Neutrophil (primary cell): ENCODE data around the gene SH3PXD2B.

ENCODE experiments used
- H3K27ac ChIP-seq: fragments of 200-600 bp; sonication (generic); 2 replicates; pipeline ENCODE4 v1.5.1; 2016; ENCODE audit warnings: mild to moderate bottlenecking, moderate library complexity
- H3K27me3 ChIP-seq: fragments of 200-600 bp; sonication (generic); 2 replicates; pipeline ENCODE4 v1.6.0; 2016; ENCODE audit warnings: mild to moderate bottlenecking
- H3K36me3 ChIP-seq: fragments of 200-600 bp; sonication (generic); 2 replicates; pipeline ENCODE4 v1.5.1; 2017
- H3K4me1 ChIP-seq, 2 experiments: fragments of 200-600 bp in 1 of 2; sonication (generic) in 1 of 2; 1 replicate in 1 of 2; 2 replicates in 1 of 2; pipeline versions ENCODE4 v1.5.1 to v1.6.1; 2013 to 2016; ENCODE audit warnings: low read depth in 1 of 2, low read length in 1 of 2, mild to moderate bottlenecking in 1 of 2, moderate library complexity in 1 of 2; ENCODE audit not compliant: control insufficient read depth in 1 of 2, insufficient read depth in 1 of 2
- H3K4me3 ChIP-seq, 2 experiments: fragments of 200-600 bp in 1 of 2; sonication (generic) in 1 of 2; 1 replicate in 1 of 2; 2 replicates in 1 of 2; pipeline ENCODE4 v1.5.1; 2013 to 2016; ENCODE audit warnings: low read depth in 1 of 2, low read length in 1 of 2, mild to moderate bottlenecking in 1 of 2, moderate library complexity in 1 of 2
- H3K9me3 ChIP-seq: fragments of 200-600 bp; sonication (generic); 2 replicates; pipeline ENCODE4 v1.5.1; 2016
- CTCF ChIP-seq: fragments of 200-600 bp; sonication (generic); IDR thresholded peaks from 2 replicates; pipeline ENCODE4 v1.5.1; 2016; ENCODE audit warnings: antibody characterized with exemption

The SH3PXD2B gene

GRCh38 chr5:172377438-172377837 is 76.9 kb downstream of the SH3PXD2B start:
- Histone ChIP-seq H3K27me3 (no peaks in the 10 kb centered on the region), H3K36me3 (no peaks in the 10 kb centered on the region), H3K27ac (no peak overlapping the region), H3K4me1 (peaks cover 26 to 39% of the 10 kb centered on the region in 2 experiments), H3K9me3 (no peaks in the 10 kb centered on the region), H3K4me3 (no peak overlapping the region)
- no peak for TF ChIP-seq CTCF

GRCh38 chr5:172374783-172375182 is 79.5 kb downstream of the SH3PXD2B start:
- Histone ChIP-seq H3K27me3 (no peaks in the 10 kb centered on the region), H3K4me3 (no peak overlapping the region), H3K27ac (no peak overlapping the region), H3K4me1 (peaks cover 5 to 18% of the 10 kb centered on the region in 2 experiments), H3K9me3 (no peaks in the 10 kb centered on the region), H3K36me3 (no peaks in the 10 kb centered on the region)
- no peak for TF ChIP-seq CTCF

GRCh38 chr5:172373680-172374079 is 80.6 kb downstream of the SH3PXD2B start:
- TF ChIP-seq CTCF = no peak
- no peaks in the 10 kb centered on the region for H3K36me3 ChIP-seq
- no peaks in the 10 kb centered on the region for H3K9me3 ChIP-seq
- peaks cover 0 to 10% of the 10 kb centered on the region in 2 experiments for H3K4me1 ChIP-seq
- no peak overlapping the region for H3K27ac ChIP-seq
- no peaks in the 10 kb centered on the region for H3K27me3 ChIP-seq
- H3K4me3 ChIP-seq = no peak overlapping the region

- no peaks in the 10 kb centered on the region for H3K9me3 ChIP-seq
- no peaks in the 10 kb centered on the region for H3K27me3 ChIP-seq
- no peaks in the 10 kb centered on the region for H3K4me1 ChIP-seq
- no peak overlapping the region for H3K27ac ChIP-seq
- no peak for TF ChIP-seq CTCF
- no peaks in the 10 kb centered on the region for H3K36me3 ChIP-seq
- H3K4me3 ChIP-seq = no peak overlapping the region
Measured at GRCh38 chr5:172371684-172372083, 82.6 kb downstream of the SH3PXD2B start.

GRCh38 chr5:172370648-172371545 is 83.4 kb downstream of the SH3PXD2B start:
- H3K4me3 ChIP-seq = no peak overlapping the region
- no peaks in the 10 kb centered on the region for H3K4me1 ChIP-seq
- peak; percentile 74 for TF ChIP-seq CTCF
- H3K27ac ChIP-seq = no peak overlapping the region
- no peaks in the 10 kb centered on the region for H3K9me3 ChIP-seq
- H3K27me3 ChIP-seq = no peaks in the 10 kb centered on the region
- H3K36me3 ChIP-seq = no peaks in the 10 kb centered on the region
